Ishikawa (cell line): ENCODE results near the gene GALNT10.

ENCODE experiments used
- CREB1 ChIP-seq: IDR thresholded peaks from 2 replicates; pipeline ENCODE4 v1.6.1; 2012; ENCODE audit warnings: low read depth
- EP300 ChIP-seq: IDR thresholded peaks from 2 replicates; pipeline ENCODE4 v1.6.1; 2012; ENCODE audit warnings: borderline replicate concordance
- FOXM1 ChIP-seq: IDR thresholded peaks from 2 replicates; pipeline ENCODE4 v1.6.1; 2012; ENCODE audit warnings: low read depth, borderline replicate concordance
- MAX ChIP-seq: IDR thresholded peaks from 2 replicates; pipeline ENCODE4 v1.6.1; 2012
- NFIC ChIP-seq: IDR thresholded peaks from 2 replicates; pipeline ENCODE4 v1.6.1; 2012
- RAD21 ChIP-seq: IDR thresholded peaks from 2 replicates; pipeline ENCODE4 v1.6.1; 2012; ENCODE audit warnings: low read depth
- REST ChIP-seq: IDR thresholded peaks from 2 replicates; pipeline ENCODE4 v1.6.1; 2012; ENCODE audit warnings: low read depth, mild to moderate bottlenecking
- TAF1 ChIP-seq: IDR thresholded peaks from 2 replicates; pipeline ENCODE4 v1.6.1; 2012; ENCODE audit warnings: low read depth, mild to moderate bottlenecking
- TEAD4 ChIP-seq: IDR thresholded peaks from 2 replicates; pipeline ENCODE4 v1.6.1; 2012
- YY1 ChIP-seq: IDR thresholded peaks from 2 replicates; pipeline ENCODE4 v1.6.1; 2012; ENCODE audit warnings: low read depth

GRCh38 chr5:154377754-154378533 is 187.4 kb downstream of the GALNT10 start:
- TF ChIP-seq YY1: no peak
- TF ChIP-seq EP300: no peak
- no peak for TF ChIP-seq TAF1
- TF ChIP-seq MAX: no peak
- TF ChIP-seq RAD21: no peak
- TF ChIP-seq NFIC: no peak
- TF ChIP-seq FOXM1: no peak
- TF ChIP-seq CREB1: no peak
- no peak for TF ChIP-seq TEAD4
- no peak for TF ChIP-seq REST
